8988T (cell line): ENCODE measurements around the gene DNAJB5.

ENCODE experiments used
- DNase-seq: peaks from one replicate; pipeline ENCODE4 v3.0.0; 2011

The DNAJB5 gene

DNA sequence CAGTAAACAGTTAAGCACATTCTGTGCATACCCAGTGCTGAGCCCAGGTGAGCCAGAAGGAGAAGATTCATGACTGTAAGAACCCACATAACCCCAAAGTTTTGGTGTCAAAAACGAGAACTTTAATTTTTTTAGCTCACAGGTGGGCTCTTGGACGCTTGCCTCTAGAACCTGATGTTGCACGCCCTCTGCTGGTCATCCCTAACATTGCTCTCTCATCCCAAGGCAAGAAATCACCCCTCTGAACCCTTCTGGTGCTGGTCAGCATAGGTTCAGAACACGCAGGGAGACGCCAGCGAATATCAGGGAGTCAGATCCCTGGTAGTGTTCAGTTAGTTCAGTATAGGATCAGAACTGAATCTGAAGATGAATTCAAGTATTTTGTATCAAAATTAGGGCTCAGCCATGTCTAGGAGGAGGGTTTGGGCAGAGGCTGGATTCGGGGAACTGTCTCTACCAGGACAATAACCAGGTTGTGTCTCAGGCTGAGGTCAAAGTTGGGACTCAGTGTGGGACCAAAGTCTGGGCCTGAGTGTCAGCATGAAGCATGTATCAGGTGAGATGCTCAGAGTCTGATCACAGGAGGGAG lies 4.1 kb upstream of the DNAJB5 start:
- no peak for DNase-seq

DNA sequence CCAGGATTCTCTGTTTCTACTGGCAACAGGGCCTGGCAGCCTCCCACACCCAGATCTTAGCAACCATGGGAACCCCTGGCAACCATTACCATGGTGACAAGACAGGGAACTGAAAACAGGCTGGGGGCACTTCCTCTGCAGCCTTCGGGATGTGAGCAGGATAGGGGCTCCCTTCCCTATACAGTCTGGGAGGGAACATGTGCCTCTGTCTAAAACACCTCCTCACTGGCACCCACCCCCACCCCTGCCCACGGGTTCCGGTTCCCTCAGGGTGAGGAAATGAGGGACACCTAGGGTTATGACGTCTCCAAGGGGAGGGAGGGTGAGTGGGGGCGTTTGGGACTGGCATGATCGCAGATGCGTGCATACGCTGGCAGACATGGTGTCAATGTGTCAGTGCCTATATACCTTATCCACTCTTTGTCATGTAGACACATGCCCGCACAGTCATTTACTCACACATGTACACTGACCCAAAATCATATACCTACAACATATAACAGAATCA lies 3.0 kb upstream of the DNAJB5 start:
- DNase-seq = no peak

DNA sequence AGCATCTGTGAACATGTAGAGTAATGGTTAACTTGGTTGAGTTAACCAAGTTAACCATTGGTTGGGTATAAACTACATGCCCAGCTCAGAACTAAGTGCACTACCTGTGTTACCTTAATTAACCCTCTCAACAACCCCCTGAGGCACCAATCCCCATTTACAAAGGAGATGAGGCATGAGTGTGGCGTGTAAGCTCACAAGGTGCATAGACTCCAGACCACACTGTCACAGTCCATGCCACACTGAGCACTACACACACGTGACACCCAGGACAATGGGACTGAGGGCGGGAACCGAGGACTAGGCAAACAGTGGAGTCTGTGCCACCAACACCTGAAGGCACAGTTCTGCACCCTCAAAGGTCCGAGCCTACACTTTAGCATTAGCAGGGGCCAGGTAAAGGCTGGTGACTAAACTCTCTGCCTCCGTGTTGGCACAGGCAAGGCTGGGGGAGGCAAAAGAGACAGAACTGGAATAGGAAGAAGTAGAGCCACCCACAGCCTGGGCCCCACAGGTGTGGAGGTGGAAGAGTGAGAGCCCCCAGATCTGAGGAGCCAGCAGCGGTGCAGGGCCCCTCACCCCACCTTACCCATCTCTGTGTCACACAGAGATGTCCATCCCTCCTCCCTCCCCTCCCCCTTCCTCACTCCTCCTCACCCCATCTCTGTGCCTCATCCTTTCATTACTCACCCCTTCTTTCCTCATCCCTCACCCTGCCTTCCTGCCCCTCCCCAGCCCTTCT lies 2.2 kb upstream of the DNAJB5 start:
- no peak for DNase-seq

DNA sequence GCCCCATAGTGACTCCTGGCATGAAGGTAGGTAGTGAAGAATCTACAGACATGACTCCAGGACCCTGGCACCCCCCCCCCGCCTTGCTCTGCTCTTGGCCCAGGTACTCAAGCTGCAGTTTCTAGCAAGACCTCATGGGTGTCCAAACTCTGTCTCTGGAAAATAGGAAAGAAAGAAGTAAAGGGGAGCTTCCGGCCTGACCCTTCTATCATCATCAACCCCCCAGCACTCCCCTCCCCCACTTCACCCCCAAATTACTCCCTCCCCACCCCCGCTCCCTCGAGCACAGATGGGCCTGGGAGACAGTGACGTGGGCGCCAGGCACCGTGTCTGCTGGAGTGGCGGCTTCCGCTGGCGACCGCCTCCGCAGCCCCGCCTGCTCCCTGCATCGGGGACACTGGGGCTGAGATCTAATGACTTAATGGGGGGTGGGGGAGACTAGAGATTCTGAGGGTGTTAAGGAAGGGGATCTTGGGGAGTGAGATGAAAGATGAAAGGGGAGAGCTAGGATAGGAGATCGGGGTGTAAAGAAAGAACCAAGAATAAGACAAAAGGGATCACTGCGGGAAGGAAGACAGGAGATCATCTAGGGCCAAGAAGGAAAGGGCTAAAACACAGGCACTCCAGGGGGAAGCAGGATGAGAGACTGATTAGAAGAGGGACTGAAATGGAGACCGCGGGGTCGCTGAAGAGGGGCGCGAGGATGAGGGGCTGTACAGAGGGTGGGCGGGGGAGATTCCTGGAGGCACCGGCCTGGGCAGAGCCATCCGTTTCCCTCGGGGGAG lies 1.1 kb upstream of the DNAJB5 start:
- DNase-seq = no peak

DNA sequence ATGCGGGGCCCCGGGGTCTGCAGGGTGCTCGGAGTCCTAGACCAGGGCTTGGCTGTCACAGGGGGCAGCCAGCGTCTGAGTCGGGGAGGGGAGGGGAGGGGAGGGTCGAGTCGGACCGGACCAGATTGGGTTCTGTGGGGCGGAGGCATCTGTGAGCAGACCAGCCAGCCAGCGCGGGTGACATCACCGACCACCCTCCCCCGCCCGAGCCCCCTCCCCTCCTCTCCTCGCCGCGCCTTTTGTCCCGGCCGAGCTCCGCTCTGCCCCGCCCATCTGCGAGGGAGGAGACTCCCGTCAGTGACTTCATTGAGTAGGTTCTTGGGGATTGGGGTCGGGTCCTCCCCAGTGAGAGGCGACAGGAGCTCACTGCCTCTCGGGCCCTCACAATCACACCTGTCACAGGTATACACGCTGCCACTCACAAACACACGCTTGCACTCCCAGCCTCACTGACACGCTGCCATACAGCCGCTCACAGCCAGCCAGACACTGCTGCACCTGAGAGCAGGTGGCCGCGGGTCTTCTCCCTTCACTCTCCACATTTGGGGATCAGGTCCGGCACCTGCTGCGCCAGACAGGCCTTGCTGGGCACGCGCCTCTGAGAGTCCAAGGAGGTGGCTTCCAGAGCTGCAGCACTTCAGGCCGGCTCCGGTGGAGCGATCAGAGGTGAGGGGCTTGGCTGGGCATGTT lies 546 bp downstream of the DNAJB5 start:
- peak; percentile 62 for DNase-seq

DNA sequence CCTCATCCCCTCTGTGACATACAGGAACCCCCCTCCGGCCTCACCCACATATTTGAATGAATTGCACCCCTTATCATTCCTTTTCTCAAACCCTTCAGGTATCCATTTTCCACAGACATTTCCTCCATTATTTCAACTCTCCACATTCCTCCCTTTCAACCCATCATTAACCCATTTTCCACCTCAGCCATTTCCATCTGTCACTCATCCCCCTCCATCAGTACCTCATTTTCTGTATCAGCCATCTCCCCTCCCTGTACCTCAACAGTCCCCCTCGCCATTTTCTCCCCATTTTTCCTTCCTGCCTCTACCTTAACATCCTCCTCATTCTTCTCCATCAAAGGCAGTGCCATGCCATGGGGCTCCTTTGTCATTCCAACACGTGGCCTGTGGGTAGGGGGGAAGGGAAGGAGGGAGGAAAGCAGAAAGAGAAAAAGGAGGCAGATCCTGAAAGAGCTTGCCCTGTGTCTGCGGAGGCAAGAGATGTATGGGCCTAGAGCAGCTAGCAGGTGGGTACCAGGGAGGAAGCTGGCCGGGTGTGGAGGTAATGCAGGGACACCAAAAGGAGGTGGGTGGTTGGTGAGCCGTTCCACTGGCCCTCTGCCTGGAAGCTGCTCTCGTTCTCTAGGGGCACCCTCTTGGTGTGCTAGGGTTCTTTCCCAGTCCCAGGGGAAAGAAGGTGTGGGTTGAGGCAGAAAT lies 1.5 kb downstream of the DNAJB5 start:
- no peak for DNase-seq

DNA sequence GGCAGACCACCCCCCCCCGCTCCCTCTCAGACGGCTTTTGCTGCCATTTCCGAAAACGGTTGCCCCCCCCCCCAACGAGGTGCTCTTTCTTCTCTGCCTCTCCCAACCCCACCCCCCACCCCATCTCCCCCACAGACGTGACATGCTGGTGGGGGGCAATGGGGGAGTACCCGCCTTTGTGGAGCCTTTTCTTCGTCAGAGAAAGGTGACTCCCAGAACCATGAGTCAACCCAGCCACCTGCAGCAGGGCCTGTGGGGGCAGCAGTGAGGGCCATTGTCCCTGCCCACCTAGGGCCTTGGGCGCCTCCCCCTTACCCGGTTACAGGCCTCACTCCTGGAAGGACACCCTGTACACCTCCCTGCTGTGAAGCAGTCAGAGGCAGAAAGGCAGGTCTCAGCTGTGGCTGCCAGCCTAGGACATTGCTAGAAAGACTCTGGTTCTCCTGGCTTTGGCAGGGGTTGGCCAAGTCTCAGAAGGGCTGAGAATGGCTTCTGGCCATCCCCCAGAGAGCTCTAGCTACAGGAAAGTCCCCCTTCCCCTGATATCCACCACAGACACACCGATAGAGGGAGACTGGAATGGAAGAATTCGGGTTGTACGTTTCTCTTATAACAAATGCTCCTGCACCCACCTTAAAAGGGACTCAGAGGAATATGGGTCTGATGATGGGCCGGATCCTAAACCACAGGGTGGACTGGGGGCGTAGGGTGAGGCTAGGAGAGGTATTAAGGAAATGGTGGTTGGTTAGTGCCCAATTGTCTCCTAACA lies 2.2 kb downstream of the DNAJB5 start:
- no peak for DNase-seq

DNA sequence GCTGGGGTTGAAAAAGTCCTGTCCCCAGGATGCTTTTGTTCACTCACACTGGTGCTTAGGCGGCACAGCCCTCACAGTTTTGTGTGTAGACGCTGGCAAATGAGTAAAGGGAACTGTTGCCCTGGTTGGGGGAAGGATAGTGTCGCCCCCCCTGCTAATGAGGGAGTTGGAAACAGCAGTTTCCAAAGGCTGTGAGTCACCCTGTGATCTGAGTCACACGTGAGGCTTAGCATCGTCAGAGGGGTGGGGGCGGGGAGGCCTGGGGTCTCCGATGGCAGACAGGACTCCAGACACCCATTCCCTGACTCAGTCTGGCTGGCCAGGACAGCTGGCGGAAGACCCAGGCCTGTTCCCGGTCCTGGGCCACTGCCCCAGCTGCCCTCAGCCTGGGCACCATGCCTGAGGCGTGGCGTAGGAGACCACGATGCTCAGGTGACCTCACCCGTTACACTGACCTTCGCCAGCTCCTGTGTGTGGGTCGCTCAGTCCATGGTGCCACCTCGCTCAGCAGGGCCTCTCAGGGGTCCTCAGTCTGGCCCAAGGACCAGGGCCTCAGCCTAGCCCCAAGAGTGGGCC lies 2.9 kb downstream of the DNAJB5 start:
- DNase-seq = no peak

DNA sequence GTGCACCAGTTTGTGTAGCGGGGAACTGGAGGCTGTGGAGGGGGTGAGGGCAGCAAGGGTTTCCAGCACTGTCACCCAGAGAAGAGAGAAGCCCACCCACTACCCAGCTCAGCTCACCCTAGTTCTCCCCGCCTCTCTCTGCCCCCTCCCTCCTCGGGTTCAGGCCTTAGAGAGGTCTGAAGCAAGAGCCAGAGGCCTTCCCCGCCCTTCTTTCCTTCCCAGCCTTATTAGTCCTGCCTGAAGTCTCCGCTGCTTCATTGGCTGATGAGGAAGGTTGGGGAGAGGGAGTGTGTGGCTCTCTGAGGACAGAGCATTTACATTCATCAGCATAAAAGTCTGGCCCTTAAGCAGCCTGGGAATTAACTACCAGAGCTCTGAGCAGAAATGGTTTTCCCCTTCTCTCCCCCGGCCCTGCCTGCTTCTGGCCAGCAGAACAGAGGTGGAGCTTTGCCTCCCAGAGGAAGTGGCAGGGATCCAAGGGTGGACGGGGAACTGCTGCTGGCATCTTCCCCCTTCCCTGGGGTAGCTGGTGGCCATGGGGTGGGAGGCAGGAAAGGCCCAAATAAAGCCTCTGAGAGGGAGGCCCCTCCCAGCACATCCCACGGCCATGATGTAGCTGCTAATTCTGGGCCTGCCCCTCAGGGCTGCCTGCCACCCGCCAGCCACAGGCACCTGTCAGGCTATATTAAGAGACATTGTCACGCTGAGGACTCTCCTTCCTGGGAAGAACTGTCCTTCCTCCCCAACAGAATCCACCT lies 4.1 kb downstream of the DNAJB5 start:
- DNase-seq = no peak

DNA sequence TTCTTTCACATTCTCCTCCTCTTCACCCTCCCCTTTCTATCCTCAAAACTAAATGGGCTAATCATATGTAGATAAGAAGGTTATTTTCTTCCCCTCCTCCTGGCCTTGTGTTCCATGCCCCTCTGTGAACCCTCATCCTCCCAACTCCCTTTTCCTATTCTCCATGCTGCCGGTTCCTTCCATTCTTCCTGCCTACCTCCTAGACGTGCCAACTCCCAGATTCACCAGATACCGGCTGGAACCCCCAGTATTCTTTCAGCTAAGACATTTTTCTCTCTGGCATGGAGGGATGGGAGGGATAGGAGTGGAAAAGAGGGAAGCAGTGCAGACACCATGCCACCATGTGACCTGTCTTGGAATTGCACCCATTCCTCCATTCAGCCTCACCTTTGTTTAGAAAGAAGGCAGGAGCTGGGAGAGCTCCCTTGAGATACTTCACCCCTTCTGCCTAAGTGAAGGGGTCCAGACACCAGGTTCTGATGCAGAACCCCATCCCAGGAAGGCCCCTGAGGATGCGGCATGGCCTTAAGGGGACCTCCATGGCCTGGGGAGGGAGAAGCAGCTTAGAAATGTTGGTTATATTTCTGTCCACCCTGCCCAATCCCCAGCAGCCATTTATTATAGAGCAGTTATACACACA lies 4.8 kb downstream of the DNAJB5 start:
- DNase-seq = peak; percentile 75

DNA sequence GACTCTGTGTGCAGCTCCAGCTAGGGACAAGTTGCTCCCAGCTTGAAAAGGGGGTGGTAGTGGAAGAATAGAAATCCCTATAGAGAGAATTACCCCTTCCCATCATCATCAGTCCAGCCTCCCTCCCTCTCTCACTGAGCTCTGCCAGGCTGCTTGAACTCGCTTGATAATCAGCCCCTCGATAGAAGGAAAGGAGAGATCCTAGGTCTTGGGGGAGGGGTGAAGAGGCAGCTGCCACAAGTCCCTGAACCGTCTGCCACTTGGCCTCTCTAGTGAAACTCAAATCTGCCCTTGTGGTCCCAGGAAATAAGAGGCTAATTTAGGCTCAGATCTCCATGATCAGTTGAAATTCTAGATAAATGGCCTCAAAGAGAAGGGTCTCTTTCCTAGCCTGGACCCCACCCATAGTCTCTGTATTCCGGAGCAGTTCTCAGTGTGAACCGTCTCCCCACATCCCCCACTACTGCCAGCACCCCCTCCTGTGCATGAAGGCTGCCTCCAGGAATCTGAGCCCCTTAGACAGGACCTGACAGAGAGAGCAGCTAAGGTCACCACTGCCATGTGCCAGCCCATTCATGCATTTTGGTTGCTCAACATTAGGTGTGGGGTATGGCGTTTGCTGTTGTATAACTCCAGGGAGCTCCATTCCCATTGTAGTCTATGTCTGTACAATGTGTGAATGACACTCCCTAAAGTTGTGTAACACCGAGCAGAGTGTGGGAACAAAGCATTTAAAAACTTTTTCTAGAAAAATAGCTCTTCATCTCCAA lies 5.5 kb downstream of the DNAJB5 start:
- DNase-seq = no peak

DNA sequence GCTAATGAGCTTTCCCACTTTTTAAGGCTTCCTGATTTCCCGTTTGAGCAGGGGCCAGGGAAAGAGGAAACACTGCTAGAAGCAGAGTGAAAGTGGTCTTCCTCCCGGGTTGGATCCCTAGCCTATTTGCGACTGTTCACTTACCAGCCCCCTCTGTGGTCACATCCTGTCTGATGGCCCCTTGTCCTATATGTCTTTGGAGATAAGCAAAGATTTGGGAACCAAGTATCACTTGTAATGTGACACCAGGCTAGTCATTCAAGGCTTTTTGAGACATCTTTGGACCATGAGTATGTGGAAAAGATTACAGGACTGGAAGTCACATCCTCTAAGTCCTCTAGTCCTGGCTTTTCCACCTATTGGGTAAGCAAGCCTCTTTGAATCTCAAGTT lies 6.1 kb downstream of the DNAJB5 start:
- DNase-seq = no peak

DNA sequence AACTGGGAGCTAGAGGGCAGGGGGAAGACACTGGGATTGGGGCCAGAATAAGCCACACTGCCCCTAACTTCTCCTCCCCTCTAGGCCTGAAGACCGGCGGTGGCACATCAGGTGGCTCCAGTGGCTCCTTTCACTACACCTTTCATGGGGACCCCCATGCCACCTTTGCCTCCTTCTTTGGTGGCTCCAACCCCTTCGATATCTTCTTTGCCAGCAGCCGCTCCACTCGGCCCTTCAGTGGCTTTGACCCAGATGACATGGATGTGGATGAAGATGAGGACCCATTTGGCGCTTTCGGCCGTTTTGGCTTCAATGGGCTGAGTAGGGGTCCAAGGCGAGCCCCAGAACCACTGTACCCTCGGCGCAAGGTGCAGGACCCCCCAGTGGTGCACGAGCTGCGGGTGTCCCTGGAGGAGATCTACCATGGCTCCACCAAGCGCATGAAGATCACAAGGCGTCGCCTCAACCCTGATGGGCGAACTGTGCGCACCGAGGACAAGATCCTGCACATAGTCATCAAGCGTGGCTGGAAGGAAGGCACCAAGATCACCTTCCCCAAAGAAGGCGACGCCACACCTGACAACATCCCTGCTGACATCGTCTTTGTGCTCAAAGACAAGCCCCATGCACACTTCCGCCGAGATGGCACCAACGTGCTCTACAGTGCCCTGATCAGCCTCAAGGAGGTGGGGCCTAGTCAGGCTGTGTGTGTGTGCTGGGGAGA lies 6.8 kb downstream of the DNAJB5 start:
- DNase-seq = no peak

DNA sequence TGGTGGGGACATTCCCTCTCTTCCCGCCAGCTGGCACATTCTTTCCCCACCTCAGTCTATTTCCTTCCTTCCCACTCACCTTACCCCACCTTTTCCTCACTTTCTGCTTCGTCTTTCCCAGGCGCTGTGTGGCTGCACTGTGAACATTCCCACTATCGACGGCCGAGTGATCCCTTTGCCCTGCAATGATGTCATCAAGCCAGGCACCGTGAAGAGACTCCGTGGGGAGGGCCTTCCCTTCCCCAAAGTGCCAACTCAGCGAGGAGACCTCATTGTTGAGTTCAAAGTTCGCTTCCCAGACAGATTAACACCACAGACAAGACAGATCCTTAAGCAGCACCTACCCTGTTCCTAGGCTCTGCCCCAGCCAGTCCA lies 7.3 kb downstream of the DNAJB5 start:
- DNase-seq = no peak

DNA sequence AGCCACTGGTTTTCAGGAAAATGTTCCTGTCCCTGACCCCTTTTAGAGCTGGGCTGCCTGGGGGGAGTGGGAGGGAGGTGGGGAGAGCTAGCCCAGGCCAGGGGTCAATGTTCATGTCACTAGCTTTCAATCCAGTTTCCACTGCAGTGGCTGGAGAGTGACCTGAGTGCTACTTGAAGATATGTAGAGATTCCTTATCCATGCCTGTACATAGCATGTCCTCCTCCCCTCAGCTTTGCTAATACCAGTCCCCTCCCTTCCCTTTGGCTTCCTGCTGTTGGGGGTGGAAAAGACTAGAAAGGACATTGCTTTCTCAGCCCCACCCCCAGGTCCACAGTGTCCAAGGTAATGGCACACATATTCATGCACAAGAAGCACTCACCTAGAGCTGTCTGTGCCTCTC lies 7.8 kb downstream of the DNAJB5 start:
- DNase-seq = no peak

DNA sequence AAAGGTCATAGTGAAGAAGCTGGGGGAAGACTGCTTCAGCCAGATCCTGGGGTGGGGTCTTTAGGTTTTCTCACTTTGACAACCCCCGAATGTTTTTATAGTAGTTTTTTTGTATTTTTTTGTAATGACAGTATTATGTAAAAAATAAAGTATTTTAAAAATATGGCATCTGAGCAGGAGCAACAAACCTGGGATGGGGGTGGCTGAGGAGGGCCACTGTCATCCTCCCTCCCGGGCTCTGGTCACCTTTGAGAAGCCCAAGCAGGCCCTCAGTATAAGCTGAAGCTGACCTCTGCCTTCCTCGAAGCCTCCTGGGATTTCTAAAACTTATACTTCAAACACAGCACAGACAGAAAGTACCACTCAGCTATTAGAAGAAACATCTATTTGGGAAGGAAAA lies 8.7 kb downstream of the DNAJB5 start:
- DNase-seq = no peak

DNA sequence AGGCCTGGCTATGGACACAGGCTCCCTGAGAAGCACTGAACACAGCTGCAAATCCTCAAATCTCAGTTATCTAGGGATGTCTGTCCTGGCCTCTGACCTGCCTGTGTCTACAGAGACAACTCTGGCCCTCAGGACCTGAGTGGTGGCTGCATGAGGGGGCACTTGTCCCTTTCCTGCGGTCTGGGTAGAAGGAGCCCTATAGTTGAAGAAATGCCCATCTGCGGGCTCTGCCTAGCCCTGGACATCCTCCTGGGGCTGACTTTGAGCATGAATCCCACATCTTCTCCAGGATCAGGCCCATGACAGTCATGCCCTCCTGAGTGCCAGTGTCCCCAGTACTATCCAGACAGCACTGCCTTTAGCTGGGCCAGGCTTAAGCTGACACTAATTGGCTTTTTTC lies 10.0 kb downstream of the DNAJB5 start:
- DNase-seq = no peak

DNA sequence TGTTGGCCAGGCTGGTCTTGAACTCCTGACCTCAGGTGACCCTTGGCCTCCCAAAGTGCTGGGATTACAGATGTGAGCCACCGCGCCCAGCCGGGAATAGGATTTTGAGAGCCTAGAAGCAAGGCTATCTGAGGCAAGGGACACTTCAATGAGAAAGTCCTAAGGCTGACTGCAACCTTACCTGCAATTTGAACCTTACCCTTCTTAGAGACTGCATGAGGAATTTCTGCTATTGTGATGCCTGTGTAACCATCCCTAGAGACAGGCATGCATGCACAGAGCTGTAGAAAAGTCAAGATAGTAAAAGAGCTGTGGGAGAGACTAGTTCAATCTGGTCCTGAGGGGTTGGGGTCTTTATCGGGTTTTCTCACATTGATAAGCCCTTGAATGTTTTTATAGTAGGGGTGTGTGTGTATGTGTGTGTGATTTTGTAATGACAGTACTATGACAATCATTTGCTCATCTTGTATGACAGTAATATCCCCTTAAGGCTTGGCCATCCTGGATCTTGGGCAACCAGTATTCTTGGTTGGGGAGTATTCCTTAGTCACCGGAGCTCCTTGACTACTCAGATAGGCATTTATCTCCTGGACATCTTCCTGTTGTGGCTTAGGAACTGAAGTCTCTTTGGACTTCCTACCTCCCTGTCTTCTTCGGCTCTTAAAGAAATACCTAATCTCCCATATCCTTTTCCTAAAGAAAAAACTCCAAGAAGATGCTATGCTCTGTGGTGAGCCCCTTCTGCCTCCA lies 11.2 kb downstream of the DNAJB5 start:
- DNase-seq = no peak
